Panc1 (cell line): ENCODE data around the gene CXCR6.

Experiments used
- POLR2AphosphoS5 ChIP-seq: IDR thresholded peaks from 2 replicates; pipeline ENCODE4 v1.6.1; 2012; ENCODE audit warnings: mild to moderate bottlenecking, low read depth, low read length, moderate library complexity
- REST ChIP-seq, 2 experiments: IDR thresholded peaks; 2 replicates each; pipeline ENCODE4 v1.6.1; 2011 to 2012; ENCODE audit warnings: low read depth in 2 of 2, control low read depth in 1 of 2, low read length in 1 of 2, mild to moderate bottlenecking in 1 of 2, moderate library complexity in 1 of 2; ENCODE audit not compliant: insufficient read depth in 1 of 2
- TF ChIP-seq, protein P1 (sequence below): fragments of 450-650 bp; IDR thresholded peaks from 2 replicates; pipeline ENCODE4 v1.5.1; 2017; ENCODE audit warnings: mild to moderate bottlenecking

DNA sequence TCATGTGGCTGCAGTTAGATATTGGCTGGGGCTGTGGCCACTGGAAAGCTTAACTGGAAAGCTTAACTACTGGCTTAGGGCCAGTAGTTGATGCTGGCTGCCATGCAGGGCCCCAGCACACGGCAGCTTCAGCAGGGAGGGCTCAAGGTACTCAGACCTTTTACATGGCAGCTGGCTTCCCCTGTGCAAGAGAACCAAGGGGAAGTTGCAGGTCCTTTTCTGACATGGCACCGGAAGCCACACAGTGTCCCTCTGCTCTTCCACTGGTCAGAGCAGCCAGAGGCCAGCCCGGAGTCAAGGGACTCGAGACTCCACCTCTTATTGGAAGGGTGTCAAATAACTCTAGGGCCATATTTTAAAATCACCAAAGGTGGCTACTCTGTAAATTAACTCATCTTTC, 32.4 kb upstream of the CXCR6 start:
- TF ChIP-seq POLR2AphosphoS5 (no peak), REST (IDR thresholded peaks at IDR 0.05; ENCODE audit: insufficient read depth in 1 of 2, low read depth in 2 of 2, low read length in 1 of 2) (no peak)
- TF ChIP-seq, protein P1, sequence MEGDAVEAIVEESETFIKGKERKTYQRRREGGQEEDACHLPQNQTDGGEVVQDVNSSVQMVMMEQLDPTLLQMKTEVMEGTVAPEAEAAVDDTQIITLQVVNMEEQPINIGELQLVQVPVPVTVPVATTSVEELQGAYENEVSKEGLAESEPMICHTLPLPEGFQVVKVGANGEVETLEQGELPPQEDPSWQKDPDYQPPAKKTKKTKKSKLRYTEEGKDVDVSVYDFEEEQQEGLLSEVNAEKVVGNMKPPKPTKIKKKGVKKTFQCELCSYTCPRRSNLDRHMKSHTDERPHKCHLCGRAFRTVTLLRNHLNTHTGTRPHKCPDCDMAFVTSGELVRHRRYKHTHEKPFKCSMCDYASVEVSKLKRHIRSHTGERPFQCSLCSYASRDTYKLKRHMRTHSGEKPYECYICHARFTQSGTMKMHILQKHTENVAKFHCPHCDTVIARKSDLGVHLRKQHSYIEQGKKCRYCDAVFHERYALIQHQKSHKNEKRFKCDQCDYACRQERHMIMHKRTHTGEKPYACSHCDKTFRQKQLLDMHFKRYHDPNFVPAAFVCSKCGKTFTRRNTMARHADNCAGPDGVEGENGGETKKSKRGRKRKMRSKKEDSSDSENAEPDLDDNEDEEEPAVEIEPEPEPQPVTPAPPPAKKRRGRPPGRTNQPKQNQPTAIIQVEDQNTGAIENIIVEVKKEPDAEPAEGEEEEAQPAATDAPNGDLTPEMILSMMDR, result no peak
